ENCODE measurements around the gene RNF114.
"Not testable (repeated sequence)": the region's sequence is repeated elsewhere in the genome, so short reads cannot be mapped to it uniquely, and the experiment has no call there.

RNF114 gene

DNA sequence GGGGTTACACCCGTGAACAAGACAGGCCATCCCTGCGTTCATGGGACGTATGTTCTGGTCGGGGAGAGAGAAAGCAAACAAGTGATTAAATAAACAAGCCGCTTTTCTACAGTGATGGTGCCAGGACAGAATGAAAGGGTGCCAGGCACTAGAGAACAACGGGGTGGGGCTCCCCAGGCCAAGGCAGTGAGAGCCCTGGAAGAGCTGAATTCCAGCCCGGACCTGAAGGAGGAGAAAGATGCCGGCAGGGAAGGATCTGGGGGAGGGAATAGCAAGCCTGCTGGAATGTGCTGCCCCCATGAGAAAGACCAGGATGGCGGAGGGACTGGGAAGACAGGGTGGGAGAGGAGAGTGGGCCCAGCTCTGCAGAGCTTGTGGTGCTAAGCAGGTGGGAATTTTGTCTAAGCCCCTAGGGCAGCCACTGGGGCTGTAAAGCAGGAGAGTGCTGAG lies 54.1 kb downstream of the RNF114 start:
- H3K36me3 ChIP-seq (ENCODE audit: insufficient read depth, low read length), result no peaks in the 10 kb centered on the region
- no peaks in the 10 kb centered on the region for H3K9me3 ChIP-seq (ENCODE audit: insufficient read depth, low read depth, low read length)
- no peaks in the 10 kb centered on the region for H3K9me2 ChIP-seq (replicated peaks; ENCODE audit: low read depth, low read length)
- no peak for TF ChIP-seq EZH2phosphoT487 (IDR thresholded peaks at IDR 0.05; ENCODE audit: borderline replicate concordance)
- H3K4me1 ChIP-seq (ENCODE audit: insufficient read depth, low read length, poor library complexity, severe bottlenecking), result no peaks in the 10 kb centered on the region
- no peaks in the 10 kb centered on the region for H3F3A ChIP-seq (ENCODE audit: low read depth)
- no peak overlapping the region for H2AFZ ChIP-seq (ENCODE audit: low read length)
- no peaks in the 10 kb centered on the region for H3K27me3 ChIP-seq (ENCODE audit: insufficient read depth, low read length, poor library complexity, severe bottlenecking)
- no peaks in the 10 kb centered on the region for H4K20me1 ChIP-seq (ENCODE audit: insufficient read depth, low read length, poor library complexity, severe bottlenecking)
- H3K4me2 ChIP-seq (ENCODE audit: low read depth, low read length, poor library complexity, severe bottlenecking), result no peak overlapping the region
- no peak overlapping the region for H3K9ac ChIP-seq (ENCODE audit: low read depth, low read length, poor library complexity, severe bottlenecking)
- H3K79me2 ChIP-seq (ENCODE audit: insufficient read depth, low read length), result no peaks in the 10 kb centered on the region
- H3K4me3 ChIP-seq (ENCODE audit: low read length, poor library complexity, severe bottlenecking), result no peak overlapping the region

GRCh38 chr20:49993301-49993751 lies 57.1 kb downstream of the RNF114 start:
- TF ChIP-seq CTCF (conservative IDR thresholded peaks at IDR 0.05; ENCODE audit: low read length) (no peak), EZH2phosphoT487 (IDR thresholded peaks at IDR 0.05; ENCODE audit: borderline replicate concordance) (no peak)

GRCh38 chr20:49995586-49995985 lies 59.4 kb downstream of the RNF114 start:
- H2AFZ ChIP-seq (ENCODE audit: low read length), result no peak overlapping the region
- H3K4me2 ChIP-seq (ENCODE audit: low read depth, low read length, poor library complexity, severe bottlenecking), result no peak overlapping the region
- no peaks in the 10 kb centered on the region for H3K79me2 ChIP-seq (ENCODE audit: insufficient read depth, low read length)
- H3K9me2 ChIP-seq (replicated peaks; ENCODE audit: low read depth, low read length), result no peaks in the 10 kb centered on the region
- H3K9ac ChIP-seq (ENCODE audit: low read depth, low read length, poor library complexity, severe bottlenecking), result no peak overlapping the region
- H3K4me1 ChIP-seq (ENCODE audit: insufficient read depth, low read length, poor library complexity, severe bottlenecking), result no peaks in the 10 kb centered on the region
- TF ChIP-seq CTCF (conservative IDR thresholded peaks at IDR 0.05; ENCODE audit: low read length), result no peak
- no peak for TF ChIP-seq EZH2phosphoT487 (IDR thresholded peaks at IDR 0.05; ENCODE audit: borderline replicate concordance)
- no peaks in the 10 kb centered on the region for H3F3A ChIP-seq (ENCODE audit: low read depth)
- H3K36me3 ChIP-seq (ENCODE audit: insufficient read depth, low read length), result no peaks in the 10 kb centered on the region
- H3K27me3 ChIP-seq (ENCODE audit: insufficient read depth, low read length, poor library complexity, severe bottlenecking), result no peaks in the 10 kb centered on the region
- H3K9me3 ChIP-seq (ENCODE audit: insufficient read depth, low read depth, low read length), result no peaks in the 10 kb centered on the region
- no peaks in the 10 kb centered on the region for H4K20me1 ChIP-seq (ENCODE audit: insufficient read depth, low read length, poor library complexity, severe bottlenecking)
- no peak overlapping the region for H3K4me3 ChIP-seq (ENCODE audit: low read length, poor library complexity, severe bottlenecking)

More at GRCh38 chr20:49993301-49993751, 57.1 kb downstream of the RNF114 start:
- Histone ChIP-seq H3K79me2 (ENCODE audit: insufficient read depth, low read length) (no peaks in the 10 kb centered on the region), H3K9ac (ENCODE audit: low read depth, low read length, poor library complexity, severe bottlenecking) (no peak overlapping the region), H3K9me3 (ENCODE audit: insufficient read depth, low read depth, low read length) (no peaks in the 10 kb centered on the region), H3K4me1 (ENCODE audit: insufficient read depth, low read length, poor library complexity, severe bottlenecking) (no peaks in the 10 kb centered on the region), H3K4me3 (ENCODE audit: low read length, poor library complexity, severe bottlenecking) (no peak overlapping the region), H3K36me3 (ENCODE audit: insufficient read depth, low read length) (no peaks in the 10 kb centered on the region), H4K20me1 (ENCODE audit: insufficient read depth, low read length, poor library complexity, severe bottlenecking) (no peaks in the 10 kb centered on the region), H3K9me2 (replicated peaks; ENCODE audit: low read depth, low read length) (no peaks in the 10 kb centered on the region), H3F3A (ENCODE audit: low read depth) (no peaks in the 10 kb centered on the region), H3K27me3 (ENCODE audit: insufficient read depth, low read length, poor library complexity, severe bottlenecking) (no peaks in the 10 kb centered on the region), H2AFZ (ENCODE audit: low read length) (no peak overlapping the region), H3K4me2 (ENCODE audit: low read depth, low read length, poor library complexity, severe bottlenecking) (no peak overlapping the region)

GRCh38 chr20:49998478-49999188 lies 62.4 kb downstream of the RNF114 start:
- H3K4me3 ChIP-seq (ENCODE audit: low read length, poor library complexity, severe bottlenecking); H4K20me1 ChIP-seq (ENCODE audit: insufficient read depth, low read length, poor library complexity, severe bottlenecking); H3K9me2 ChIP-seq (replicated peaks; ENCODE audit: low read depth, low read length); H2AFZ ChIP-seq (ENCODE audit: low read length); H3K4me2 ChIP-seq (ENCODE audit: low read depth, low read length, poor library complexity, severe bottlenecking); H3K27me3 ChIP-seq (ENCODE audit: insufficient read depth, low read length, poor library complexity, severe bottlenecking); H3K36me3 ChIP-seq (ENCODE audit: insufficient read depth, low read length); H3K79me2 ChIP-seq (ENCODE audit: insufficient read depth, low read length); H3K9ac ChIP-seq (ENCODE audit: low read depth, low read length, poor library complexity, severe bottlenecking); H3K4me1 ChIP-seq (ENCODE audit: insufficient read depth, low read length, poor library complexity, severe bottlenecking); H3F3A ChIP-seq (ENCODE audit: low read depth); H3K9me3 ChIP-seq (ENCODE audit: insufficient read depth, low read depth, low read length): not testable (repeated sequence)
